Measurements from ENCODE around the gene TCERG1. TPM values are rescaled to one million over a fixed set of nuclear protein-coding genes. Genes with fewer than 3 reads are reported as not detected.

Gene TCERG1
- total RNA-seq, 1 donor from 2014 or later = 156 TPM

GRCh38 chr5:146467760-146468159 lies 20.6 kb downstream of the TCERG1 start:
- H3K4me1 Mint-ChIP-seq = peaks cover 12% of the 10 kb centered on the region
- H3K36me3 Mint-ChIP-seq = peaks cover 38% of the 10 kb centered on the region
- no peak for DNase-seq (ENCODE audit: low spot score in 2 of 2, unreplicated experiment in 2 of 2)
- no peaks in the 10 kb centered on the region for H3K9me3 Mint-ChIP-seq
- no peak for TF ChIP-seq CTCF (IDR thresholded peaks at IDR 0.05; ENCODE audit: unreplicated experiment)
- no peak overlapping the region for H3K27ac Mint-ChIP-seq
- no peaks in the 10 kb centered on the region for H3K27me3 Mint-ChIP-seq (ENCODE audit: low read depth)
- H3K4me3 Mint-ChIP-seq = no peak overlapping the region

GRCh38 chr5:146474065-146474464 lies 26.9 kb downstream of the TCERG1 start:
- Mint-ChIP-seq H3K9me3 (no peaks in the 10 kb centered on the region), H3K4me1 (no peaks in the 10 kb centered on the region), H3K27ac (no peak overlapping the region), H3K27me3 (ENCODE audit: low read depth) (no peaks in the 10 kb centered on the region), H3K4me3 (no peak overlapping the region), H3K36me3 (peaks cover 44% of the 10 kb centered on the region)
- DNase-seq (ENCODE audit: low spot score in 2 of 2, unreplicated experiment in 2 of 2) = no peak
- TF ChIP-seq CTCF (IDR thresholded peaks at IDR 0.05; ENCODE audit: unreplicated experiment) = no peak

- Mint-ChIP-seq H3K9me3 (no peaks in the 10 kb centered on the region), H3K27me3 (ENCODE audit: low read depth) (no peaks in the 10 kb centered on the region), H3K36me3 (peaks cover 46% of the 10 kb centered on the region), H3K4me3 (no peak overlapping the region), H3K27ac (no peak overlapping the region), H3K4me1 (no peaks in the 10 kb centered on the region)
- peak; percentile 43 for TF ChIP-seq CTCF (IDR thresholded peaks at IDR 0.05; ENCODE audit: unreplicated experiment)
- DNase-seq (ENCODE audit: low spot score in 2 of 2, unreplicated experiment in 2 of 2) = no peak
Observed at GRCh38 chr5:146475190-146475780, 28.2 kb downstream of the TCERG1 start.

- DNase-seq (ENCODE audit: low spot score in 2 of 2, unreplicated experiment in 2 of 2) = no peak
- Mint-ChIP-seq H3K4me1 (no peaks in the 10 kb centered on the region), H3K27me3 (ENCODE audit: low read depth) (no peaks in the 10 kb centered on the region), H3K27ac (no peak overlapping the region), H3K4me3 (no peak overlapping the region), H3K9me3 (no peaks in the 10 kb centered on the region), H3K36me3 (peaks cover 43% of the 10 kb centered on the region)
- TF ChIP-seq CTCF (IDR thresholded peaks at IDR 0.05; ENCODE audit: unreplicated experiment) = no peak
Observed at GRCh38 chr5:146475906-146476305, 28.8 kb downstream of the TCERG1 start.

GRCh38 chr5:146482775-146483174 lies 35.6 kb downstream of the TCERG1 start:
- Mint-ChIP-seq H3K27me3 (ENCODE audit: low read depth) (no peaks in the 10 kb centered on the region), H3K36me3 (peaks cover 38% of the 10 kb centered on the region), H3K4me1 (no peaks in the 10 kb centered on the region), H3K4me3 (no peak overlapping the region), H3K27ac (no peak overlapping the region), H3K9me3 (peaks cover 6% of the 10 kb centered on the region)
- DNase-seq (ENCODE audit: low spot score in 2 of 2, unreplicated experiment in 2 of 2) = no peak
- TF ChIP-seq CTCF (IDR thresholded peaks at IDR 0.05; ENCODE audit: unreplicated experiment) = no peak

Measured in mesothelial cell of epicardium (in vitro differentiated cells).